Uterus (tissue), 2 donors: ENCODE results near the gene CST11.

Source experiments
- CTCF ChIP-seq, 4 experiments: fragments of 200-600 bp in 2 of 4; fragments of 450-650 bp in 2 of 4; sonication (generic) in 2 of 4; IDR thresholded peaks; one replicate each; pipeline ENCODE4 v1.5.1; 2016 to 2019; ENCODE audit warnings: antibody characterized with exemption in 4 of 4, mild to moderate bottlenecking in 2 of 4, moderate library complexity in 1 of 4
- POLR2A ChIP-seq, 2 donors: fragments of 450-650 bp; IDR thresholded peaks; one replicate each; pipeline ENCODE4 v1.6.1; 2016; ENCODE audit warnings: antibody characterized with exemption in 2 of 2, mild to moderate bottlenecking in 1 of 2, moderate library complexity in 1 of 2

GRCh38 chr20:23410916-23411695 is 41.6 kb downstream of the CST11 start:
- TF ChIP-seq CTCF (IDR thresholded peaks at IDR 0.05) (no peak), POLR2A (IDR thresholded peaks at IDR 0.05) (no peak)
